RKO (cell line): ENCODE measurements around the gene CALHM5.

Source experiments
- DNase-seq: peaks from one replicate; pipeline ENCODE4 v3.0.0-alpha.2; 2016; ENCODE audit warnings: low spot score

CALHM5 gene

DNA sequence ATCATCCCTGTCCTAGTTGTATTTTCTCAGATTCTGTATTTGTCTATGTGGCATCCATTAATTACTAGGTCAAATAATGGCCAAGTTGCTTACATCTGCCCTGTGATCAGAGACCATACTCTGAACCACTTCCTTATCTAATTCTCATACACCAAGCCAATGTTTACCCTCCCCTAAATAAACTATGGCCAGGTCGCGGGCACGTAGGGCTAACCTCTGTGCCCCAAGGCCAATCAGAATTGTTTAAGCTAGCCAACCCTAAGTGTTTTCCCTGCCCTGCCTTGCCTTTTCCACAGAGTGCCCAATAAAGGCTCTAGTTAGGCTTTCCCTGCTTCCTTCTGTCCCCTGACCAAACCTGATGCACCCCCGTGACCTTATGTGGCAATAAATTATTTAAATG lies 39.4 kb downstream of the CALHM5 start:
- no peak for DNase-seq

DNA sequence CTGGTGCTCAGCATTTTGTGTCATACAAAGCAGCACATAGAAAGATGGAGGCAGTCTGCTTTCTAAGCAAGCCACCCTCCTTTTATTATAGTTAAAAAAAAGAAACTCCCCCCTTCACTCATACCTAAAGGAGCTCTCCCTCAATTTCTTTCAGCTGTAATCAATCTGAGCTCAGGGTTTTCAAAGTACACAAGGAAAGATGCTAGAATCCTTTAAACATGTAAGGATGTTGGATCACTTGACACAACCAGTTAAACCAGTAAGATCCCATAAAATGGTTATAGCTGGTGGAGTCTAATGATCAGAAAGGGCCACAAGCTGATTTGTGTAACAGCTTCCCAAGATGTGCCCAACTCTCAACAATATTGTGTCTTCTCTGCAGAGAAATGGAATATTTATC lies 42.0 kb downstream of the CALHM5 start, which contains the start of gene CALHM4:
Gene CALHM4 (plus strand): TSS at position 301 of the 400 bp plus-strand sequence. CDS start 43 bp downstream, at position 344.
- DNase-seq = no peak

DNA sequence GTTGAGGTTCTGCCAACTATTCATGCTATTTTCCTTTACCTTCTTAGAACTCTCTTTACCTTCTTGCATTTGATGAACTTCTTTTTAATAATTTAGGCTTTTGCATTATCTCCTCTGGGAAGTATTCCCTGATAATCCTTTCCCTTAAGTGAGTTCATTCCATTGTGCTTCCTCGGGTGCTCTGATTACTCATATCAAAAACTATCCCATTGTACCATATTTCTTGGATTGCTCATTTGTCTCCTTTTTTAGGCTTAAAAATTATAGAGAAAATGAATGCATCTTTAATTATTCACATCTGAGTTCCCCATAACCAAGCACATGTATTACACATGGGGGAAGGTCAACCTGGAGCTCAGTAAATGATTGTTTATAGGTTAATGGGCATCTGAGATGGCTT lies 44.6 kb downstream of the CALHM5 start:
- DNase-seq = no peak

DNA sequence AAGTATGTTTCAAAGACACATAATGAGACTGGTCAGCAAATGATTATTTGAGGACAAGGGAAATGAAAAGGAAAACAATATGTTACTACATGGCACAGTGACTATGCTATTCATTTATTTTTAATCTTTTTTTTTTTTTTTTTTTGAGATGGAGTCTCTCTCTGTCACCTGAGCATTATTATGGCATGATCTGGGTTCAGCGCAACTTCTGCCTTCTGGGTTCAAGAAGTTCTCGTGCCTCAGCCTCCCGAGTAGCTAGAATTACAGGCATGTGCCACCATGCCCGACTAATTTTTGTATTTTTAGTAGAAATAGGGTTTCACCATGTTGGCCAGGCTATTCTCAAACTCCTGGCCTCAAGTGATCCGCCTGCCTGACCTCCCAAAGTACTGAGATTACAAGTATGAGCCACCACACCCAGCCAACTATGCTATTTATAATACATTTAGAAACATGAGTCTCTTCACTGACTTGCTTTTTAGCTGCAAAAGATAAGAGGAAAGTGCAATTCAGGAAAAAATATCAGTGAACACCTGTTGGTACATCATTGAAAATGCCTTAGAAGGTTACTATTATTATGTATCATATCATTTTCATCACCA lies 45.5 kb downstream of the CALHM5 start:
- no peak for DNase-seq

DNA sequence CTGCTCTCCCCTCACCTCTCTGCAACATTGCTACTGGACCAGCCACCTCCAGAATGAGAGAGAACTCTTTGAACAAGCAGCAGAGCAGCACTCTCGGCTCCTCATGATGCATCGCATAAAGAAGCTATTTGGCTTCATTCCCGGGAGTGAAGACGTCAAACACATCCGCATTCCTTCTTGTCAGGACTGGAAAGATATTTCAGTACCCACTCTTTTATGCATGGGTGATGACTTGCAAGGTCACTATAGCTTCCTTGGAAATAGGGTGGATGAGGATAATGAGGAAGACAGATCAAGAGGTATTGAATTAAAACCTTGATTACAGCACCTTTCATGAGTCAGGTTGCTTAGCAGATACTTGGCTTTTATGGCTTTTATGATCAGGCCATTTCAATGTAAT lies 46.5 kb downstream of the CALHM5 start:
- DNase-seq = no peak

DNA sequence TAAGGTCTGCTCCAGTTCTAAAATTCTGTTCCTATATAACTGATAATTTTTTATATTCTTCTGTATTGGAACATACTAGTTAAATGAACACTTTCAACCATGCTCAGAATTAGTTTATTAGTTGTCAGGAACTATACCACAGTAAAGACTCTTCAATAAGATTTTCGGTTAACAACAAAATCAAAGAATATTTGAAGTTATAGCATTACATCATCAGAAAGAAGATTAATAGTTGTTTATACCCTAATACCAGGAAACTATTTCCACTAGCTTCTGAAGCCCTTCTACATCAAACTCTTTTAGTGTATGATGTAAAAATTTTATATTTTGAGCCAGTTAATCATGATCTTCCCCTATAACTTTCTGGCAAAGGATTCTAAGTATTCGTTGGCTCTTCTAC lies 48.7 kb downstream of the CALHM5 start:
- DNase-seq = no peak

DNA sequence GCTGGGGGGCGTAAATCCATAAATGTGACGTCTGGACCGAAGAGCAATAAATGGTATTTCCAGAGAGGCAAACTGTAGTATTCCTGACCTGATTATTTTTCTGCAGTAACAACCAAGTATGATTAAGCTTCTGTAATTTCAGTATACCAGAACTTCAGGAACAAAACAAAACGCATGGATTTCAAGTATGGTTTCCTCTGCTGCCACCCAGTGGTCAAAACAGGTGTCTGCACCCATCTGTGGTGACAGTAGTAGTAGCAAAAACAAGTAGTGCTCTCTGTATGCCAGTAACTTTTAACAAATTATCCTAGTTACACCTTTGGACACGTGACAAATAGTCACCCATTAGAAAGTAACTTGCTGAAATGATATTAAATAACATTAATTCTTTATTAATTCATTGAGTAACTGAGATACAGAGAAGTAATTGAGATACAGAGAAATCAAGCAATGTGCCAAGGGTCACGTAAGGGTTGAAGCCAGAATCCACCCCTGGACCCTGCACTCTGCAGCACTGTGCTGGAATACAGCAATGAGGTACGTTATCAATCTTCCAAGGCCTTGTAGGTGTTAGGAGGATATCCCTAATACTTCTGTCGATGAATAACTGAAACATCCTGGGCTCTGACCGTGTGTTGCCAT lies 50.1 kb downstream of the CALHM5 start:
- peak; percentile 79 for DNase-seq

DNA sequence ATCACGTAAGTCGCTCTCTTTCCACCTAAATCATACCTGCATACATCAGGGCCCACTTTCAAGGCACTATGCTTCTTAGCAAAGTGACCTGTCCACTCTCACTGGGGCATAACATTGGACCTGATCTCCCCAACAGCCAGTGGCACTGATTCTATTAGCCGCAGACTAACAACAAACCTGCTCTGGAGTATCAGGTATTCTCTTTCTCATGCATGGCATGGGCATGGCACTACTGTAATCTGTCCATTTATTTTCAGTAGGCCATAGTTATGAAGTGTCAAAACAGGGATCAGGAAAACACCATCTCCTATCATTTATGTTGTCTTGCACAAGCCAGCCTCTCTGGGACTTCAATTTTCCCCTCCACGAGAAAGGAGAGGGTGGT lies 50.6 kb downstream of the CALHM5 start:
- no peak for DNase-seq

DNA sequence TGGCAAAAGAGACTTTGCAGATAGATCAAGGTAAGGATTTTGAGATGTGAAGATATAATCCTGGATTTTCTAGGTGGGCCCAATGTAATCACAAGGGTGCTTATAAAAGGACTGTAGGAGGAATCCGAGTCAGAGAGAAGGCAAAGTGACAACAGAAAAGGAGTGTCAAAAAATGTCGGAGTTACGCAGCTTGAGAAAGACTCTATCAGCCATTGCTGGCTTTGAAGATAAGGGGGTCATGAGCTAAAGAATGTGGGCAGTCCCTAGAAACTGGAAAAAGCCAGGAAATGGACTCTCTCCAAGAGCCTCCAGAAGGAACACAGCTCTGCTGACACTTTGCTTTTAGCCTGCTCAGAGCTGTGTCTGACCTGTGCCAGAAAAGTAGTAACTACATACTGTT lies 51.2 kb downstream of the CALHM5 start:
- no peak for DNase-seq

DNA sequence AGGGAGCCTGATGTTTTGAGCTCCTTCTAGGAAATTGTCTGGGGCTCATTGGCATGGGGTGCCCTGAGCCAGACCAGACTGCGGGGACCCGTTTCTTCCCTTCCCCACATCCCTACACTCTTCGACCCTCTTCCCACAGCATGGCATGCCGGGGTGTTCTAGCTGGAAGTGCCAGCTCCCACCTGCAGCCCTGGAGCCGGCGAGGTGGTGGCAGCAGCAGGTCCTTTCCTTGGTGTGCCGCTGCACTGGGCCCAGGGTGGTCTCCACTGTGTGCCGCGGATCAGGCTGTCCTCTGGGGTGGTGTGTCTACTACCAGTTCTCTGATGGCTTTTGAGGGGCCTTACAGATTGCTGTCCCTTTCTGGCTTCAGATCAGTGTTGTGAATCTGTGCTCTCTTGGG lies 52.4 kb downstream of the CALHM5 start:
- no peak for DNase-seq

DNA sequence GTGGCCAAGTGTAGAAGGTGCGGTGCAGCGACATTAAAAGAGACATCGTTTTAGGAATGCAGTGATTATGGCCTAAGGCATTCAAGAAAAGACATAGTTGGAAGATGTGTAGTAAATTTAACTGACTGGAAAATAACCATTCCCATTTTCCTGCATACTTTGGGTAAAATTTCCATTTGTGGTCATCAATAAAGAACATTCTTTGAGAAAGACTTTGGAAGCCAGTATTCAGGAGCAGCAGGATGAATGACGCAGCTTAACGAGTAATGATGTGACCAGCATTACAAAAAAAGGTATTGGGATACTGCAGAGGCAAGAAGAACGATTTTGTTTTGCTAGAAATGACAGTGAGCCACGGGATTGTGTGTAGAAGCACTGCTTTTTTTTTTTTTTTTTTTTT lies 52.9 kb downstream of the CALHM5 start:
- DNase-seq = no peak

DNA sequence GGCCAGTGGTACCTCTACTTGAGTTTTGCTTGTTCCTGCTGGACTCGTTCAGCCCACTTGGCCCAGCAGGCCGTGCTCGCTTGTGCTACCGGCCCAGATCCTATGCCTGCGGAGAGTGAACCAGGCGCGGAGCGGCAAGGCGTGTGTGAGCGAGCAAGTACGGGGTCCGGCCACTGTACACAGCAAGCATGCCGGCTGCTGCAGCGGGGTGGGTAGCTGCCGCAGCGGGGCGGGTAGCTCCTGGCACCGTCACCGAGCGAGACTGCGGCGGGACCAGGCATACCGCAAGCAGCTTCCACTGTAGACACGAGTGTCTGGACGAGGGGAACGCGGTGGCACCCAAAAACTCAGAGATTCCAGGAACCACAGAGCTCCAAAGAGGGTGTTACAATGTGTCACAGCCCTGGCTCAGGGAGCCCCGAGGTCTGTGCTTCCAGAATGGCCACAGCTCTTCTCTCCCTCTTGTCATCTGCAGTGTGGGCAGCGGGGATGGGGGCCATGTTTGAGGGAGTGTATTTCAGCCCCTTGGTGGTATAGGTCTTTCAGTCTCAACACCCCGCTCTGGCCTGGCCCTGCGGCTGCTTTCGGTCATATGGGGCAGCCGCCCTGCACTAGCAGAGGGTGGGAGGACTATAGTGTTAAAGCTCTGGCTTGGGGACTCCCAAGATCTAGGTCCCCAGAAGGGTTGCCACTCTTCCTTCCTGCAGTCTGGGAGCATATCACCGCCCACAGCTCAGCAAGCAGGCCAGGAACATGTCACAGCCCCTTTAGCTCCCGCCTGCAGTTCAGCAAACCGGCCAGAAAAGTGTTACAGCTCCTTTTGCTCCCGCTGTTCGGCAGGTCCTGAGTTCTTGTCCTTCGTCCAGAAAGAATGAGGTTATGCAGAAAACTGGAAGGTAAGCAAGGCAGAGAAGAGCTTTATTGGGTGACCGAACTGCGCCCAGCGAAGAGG lies 53.8 kb downstream of the CALHM5 start:
- DNase-seq = no peak

DNA sequence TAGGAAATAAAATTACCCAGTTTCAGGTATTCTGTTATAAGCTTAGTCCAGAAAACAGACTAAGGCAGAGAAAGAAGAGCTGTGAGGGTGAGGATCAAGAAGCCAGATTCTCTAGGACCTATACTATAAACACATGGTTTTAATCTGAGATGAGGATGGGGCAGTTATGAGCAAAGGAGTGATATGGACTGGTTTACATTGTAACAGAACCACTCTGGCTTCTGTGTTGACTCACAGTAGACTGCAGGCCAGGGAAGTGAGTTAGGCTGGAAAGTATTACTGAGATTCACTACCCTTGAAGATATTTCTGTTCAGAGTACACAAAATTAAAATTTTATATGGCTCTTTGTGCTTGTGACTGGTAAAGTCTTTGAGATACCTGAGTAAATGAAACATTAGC lies 56.7 kb downstream of the CALHM5 start:
- no peak for DNase-seq

DNA sequence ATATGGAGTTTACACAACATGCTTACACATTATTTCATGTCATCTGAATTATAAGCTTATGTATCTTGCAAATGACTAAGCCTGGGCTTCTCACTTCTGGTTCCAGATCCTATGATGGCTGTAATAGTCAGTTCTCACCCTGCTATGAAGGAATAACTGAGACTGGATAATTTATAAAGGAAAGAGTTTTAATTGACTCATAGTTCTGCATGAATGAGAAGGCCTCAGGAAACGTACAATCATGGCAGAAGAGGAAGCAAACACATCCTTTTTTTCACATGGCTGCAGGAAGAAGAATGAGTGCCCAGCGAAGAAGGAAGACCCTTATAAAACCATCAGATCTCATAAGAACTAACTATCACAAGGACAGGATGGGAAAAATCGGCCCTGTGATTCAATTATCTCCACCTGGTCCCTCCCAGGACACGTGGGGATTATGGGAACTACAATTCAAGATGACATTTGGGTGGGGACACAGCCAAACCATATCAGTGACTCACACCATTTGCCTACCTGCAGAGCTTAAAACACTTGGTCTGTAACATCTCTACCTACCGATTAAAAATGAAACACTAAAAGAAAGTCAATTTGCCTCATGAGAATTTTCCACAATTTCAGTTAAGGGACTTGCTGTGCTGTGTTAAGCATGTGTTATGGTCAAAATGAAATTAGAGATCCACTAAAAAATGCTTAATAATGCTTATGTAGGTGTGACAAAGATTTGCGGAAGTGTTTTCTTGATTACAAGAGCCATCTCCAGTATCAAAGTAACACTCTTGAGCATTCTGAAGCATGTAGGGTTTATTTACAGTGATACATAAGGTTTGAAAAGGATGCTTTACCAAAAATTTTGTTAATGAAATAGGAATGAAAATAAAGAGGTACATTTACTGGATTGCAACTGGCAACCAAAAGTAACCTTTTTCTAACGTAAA lies 57.6 kb downstream of the CALHM5 start:
- no peak for DNase-seq

DNA sequence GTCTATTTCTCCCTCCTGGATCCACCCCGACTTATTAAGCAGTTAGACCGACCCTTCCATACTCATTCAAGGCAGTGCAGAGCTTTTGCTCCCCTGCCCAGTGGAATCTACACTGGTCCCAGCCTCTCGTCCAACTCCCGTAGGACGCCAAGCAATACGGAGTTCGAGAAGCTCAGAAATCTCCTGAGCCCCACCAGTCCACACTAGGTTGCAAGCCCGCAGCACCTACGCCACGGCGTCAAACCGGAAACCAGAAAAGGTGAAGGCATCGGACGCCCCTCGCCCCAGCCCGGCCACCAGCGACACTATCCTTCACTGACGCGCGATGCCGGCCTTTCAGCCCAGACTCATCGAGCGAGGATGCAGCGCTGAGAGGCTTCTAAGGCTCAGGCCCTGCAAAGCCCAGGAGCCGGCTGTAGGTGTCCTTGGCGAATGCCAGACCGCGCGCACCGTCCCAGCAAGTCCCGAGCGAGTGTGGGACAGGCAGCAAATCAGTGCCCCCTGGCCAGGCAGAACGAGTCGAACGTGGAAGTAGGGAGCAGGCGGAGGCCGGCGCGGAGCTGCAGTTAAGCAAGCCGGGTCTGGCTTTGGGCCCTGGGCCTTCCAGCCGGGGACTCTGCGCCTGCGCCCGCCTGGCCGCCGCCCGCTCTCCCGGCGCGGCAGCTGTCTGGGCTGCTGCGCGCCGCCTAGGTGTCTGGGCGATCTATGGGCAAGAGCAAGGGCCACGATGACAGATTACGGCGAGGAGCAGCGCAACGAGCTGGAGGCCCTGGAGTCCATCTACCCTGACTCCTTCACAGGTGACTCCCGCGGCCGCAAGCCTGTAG lies 59.6 kb downstream of the CALHM5 start, which contains the start of gene RWDD1:
Gene RWDD1 (plus strand): TSS at position 649 of the 827 bp plus-strand sequence. CDS start 79 bp downstream, at position 728.
- peak; percentile 99 for DNase-seq

DNA sequence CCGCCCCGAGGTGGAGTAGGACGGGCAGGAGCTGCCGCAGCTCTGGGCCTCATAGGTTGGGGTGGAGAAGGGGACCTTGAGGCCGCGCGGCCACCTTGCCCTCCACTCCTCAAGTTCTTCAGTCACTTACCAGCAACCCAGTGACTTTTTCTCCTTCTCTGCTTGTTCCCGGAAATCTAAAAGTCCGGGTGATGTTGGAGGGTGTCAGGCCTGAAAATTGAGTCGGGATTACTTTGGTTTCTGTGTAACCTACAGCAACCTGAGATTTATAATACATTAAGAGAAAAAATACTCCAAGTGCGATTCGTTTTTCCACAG lies 60.2 kb downstream of the CALHM5 start:
- no peak for DNase-seq

DNA sequence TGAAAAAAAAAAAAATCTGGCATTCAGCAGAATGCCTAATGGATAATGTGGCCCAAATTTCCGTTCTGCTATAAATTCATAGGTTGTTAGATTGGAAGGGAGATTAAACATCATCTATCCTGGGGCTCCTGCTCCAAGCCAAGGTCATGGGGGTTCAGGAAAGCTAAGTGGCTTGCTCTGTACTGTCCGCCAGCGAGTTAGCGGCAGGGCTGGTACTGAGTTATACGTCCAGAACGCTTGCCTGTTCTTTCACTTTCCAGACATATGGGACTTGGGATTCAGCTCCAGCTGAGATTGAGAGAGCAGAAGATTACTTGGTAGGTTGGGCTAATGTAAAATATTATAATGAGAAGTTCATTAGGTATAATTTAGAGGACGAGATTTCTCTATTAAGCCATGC lies 60.7 kb downstream of the CALHM5 start:
- DNase-seq = peak; percentile 69
